Islet of Langerhans (tissue), 1 donor: Measurements from ENCODE around the gene TSPAN17.
"Not testable (repeated sequence)": the region's sequence is repeated elsewhere in the genome, so short reads cannot be mapped to it uniquely, and the experiment has no call there.

Experiments
- FAIRE-seq: peaks from one replicate; lab custom pipeline; 2011; peaks lifted over from hg19 to GRCh38; lab: Jason Lieb, UNC

TSPAN17 gene

GRCh38 chr5:176647030-176647842 is at the start of gene TSPAN17:
TSS of gene TSPAN17 (plus strand) at chr5:176647484. CDS start at chr5:176647616, 132 bp downstream.
- no peak for FAIRE-seq

GRCh38 chr5:176599749-176600430 is 47.4 kb upstream of the TSPAN17 start:
- not testable (repeated sequence) for FAIRE-seq

- no peak for FAIRE-seq
These were observed 45.3 kb upstream of the TSPAN17 start for GRCh38 chr5:176601901-176602482.

GRCh38 chr5:176603091-176603490 is 44.2 kb upstream of the TSPAN17 start:
- FAIRE-seq, result no peak

- no peak for FAIRE-seq
These were observed 41.3 kb upstream of the TSPAN17 start for GRCh38 chr5:176606032-176606431.

GRCh38 chr5:176606875-176607274 is 40.4 kb upstream of the TSPAN17 start:
- FAIRE-seq, result no peak

- FAIRE-seq, result no peak
These were observed 39.1 kb upstream of the TSPAN17 start for GRCh38 chr5:176608142-176608705.

- no peak for FAIRE-seq
These were observed 38.2 kb upstream of the TSPAN17 start for GRCh38 chr5:176608937-176609723.

- FAIRE-seq, result no peak
These were observed 37.4 kb upstream of the TSPAN17 start, which contains the start of gene GPRIN1 for GRCh38 chr5:176609724-176610434. TSS of gene GPRIN1 (minus strand) at chr5:176610156. CDS start at chr5:176599834, 10,322 bp downstream.

- FAIRE-seq, result no peak
These were observed 36.9 kb upstream of the TSPAN17 start for GRCh38 chr5:176610435-176610773.

GRCh38 chr5:176611435-176611834 is 35.8 kb upstream of the TSPAN17 start:
- no peak for FAIRE-seq

- FAIRE-seq, result no peak
These were observed 35.3 kb upstream of the TSPAN17 start for GRCh38 chr5:176612008-176612407.

- no peak for FAIRE-seq
These were observed 34.4 kb upstream of the TSPAN17 start for GRCh38 chr5:176612855-176613254.

GRCh38 chr5:176614805-176615478 is 32.3 kb upstream of the TSPAN17 start:
- FAIRE-seq, result no peak

GRCh38 chr5:176616511-176616910 is 30.8 kb upstream of the TSPAN17 start:
- no peak for FAIRE-seq

- no peak for FAIRE-seq
These were observed 28.5 kb upstream of the TSPAN17 start for GRCh38 chr5:176618783-176619182.

- FAIRE-seq, result no peak
These were observed 28.1 kb upstream of the TSPAN17 start for GRCh38 chr5:176619203-176619568.

- no peak for FAIRE-seq
These were observed 27.5 kb upstream of the TSPAN17 start for GRCh38 chr5:176619569-176620332.

GRCh38 chr5:176620333-176620981 is 26.8 kb upstream of the TSPAN17 start:
- FAIRE-seq, result no peak

- no peak for FAIRE-seq
These were observed 25.6 kb upstream of the TSPAN17 start for GRCh38 chr5:176621661-176622079.
